ENCODE measurements around the gene AMPD3. TPM values are rescaled to one million over a fixed set of nuclear protein-coding genes. Genes with fewer than 3 reads are reported as not detected.

The AMPD3 gene
- polyA plus RNA-seq, 1 experiment = 11.1 TPM

DNA sequence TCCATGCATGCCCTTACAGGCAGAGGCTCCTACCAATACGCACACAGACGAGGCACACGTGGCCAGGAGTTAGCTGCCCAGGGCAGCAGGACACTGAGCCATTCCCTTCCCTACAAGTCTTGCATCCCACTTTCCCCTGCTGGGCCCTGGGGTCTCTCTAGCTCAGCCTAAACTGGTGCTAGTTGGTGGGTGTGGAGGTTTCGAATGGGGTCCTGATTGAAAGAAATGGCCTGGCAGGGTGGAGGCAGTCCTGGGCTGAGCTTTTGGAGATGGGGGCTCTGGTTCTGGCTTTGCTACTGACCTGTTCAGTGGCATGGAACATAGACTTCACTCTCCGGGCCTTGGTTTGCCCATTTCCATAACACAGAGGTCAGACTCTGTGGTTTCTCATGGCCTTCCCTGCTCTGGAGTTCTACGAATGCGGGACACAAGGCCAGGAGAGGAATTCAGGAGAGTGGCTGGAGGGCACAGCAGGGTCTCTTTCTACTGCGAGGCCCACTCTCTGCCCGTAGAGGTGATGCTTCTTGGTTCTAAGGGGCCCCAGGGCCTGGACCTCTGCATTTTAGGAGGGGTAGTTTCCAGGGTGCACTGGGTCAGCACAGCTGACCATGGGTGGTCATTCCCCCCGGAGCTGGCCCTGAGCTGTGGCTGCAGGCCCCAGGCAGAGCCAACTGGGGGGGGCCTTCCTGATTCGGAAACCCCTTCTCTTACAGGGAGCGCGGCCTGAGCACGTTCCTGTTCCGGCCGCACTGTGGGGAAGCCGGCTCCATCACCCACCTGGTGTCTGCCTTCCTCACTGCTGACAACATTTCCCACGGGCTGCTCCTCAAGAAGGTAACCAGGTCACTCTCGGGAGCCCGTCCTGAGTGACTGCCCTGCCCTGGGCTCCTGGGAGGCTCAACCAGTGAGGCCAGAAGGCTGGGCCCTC lies 46.0 kb downstream of the AMPD3 start:
- ChIA-PET POLR2A (no interaction called here), CTCF (interaction anchor here (1.0 kb wide), 1 partner anchor 13 kb away, joined by 4 read pairs; no protein-coding TSS in a partner anchor)
- no peaks in the 10 kb centered on the region for H3K27me3 ChIP-seq (ENCODE audit: control insufficient read depth, insufficient read depth, low read length)
- H3K36me3 ChIP-seq (ENCODE audit: control insufficient read depth, insufficient read depth, low read length) = peaks cover 39% of the 10 kb centered on the region
- no peak for DNase-seq (ENCODE audit: low read depth)
- TF ChIP-seq, protein P1, sequence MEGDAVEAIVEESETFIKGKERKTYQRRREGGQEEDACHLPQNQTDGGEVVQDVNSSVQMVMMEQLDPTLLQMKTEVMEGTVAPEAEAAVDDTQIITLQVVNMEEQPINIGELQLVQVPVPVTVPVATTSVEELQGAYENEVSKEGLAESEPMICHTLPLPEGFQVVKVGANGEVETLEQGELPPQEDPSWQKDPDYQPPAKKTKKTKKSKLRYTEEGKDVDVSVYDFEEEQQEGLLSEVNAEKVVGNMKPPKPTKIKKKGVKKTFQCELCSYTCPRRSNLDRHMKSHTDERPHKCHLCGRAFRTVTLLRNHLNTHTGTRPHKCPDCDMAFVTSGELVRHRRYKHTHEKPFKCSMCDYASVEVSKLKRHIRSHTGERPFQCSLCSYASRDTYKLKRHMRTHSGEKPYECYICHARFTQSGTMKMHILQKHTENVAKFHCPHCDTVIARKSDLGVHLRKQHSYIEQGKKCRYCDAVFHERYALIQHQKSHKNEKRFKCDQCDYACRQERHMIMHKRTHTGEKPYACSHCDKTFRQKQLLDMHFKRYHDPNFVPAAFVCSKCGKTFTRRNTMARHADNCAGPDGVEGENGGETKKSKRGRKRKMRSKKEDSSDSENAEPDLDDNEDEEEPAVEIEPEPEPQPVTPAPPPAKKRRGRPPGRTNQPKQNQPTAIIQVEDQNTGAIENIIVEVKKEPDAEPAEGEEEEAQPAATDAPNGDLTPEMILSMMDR (IDR thresholded peaks at IDR 0.05; ENCODE audit: insufficient read depth, low read depth, low read length) = no peak
- H3K4me3 ChIP-seq (ENCODE audit: low read depth, low read length) = no peak overlapping the region

DNA sequence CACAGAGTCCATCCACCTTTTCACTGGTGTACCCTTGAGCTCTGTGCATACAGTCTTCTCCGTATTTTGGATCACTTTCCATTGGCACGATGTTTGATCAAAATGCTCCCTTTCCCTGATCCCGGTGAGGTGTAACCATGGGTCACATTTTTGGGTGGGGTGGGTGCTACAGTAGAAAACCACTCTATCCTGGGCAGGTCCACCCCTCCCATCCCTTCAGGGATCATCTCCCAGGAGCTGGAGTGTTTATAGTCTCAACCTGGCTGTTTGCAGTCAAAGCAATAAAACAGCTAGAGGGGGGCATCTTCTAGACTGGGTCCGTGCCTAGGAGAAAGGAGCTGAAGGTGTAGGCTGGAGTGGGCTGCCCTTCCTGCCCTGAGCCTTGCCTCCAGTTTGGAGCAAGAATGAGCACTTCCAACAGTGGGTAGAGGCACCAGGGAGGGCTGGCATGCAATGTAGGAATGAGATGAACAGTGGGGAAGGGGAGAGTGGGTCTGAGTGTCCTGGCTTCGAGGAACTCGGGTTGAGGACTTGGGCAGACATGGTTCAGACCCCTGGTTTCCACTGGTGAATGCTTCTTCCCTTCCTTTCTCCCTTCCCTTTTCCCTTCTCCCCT lies 47.1 kb downstream of the AMPD3 start:
- ChIA-PET POLR2A (no interaction called here), CTCF (interaction anchor here (1.0 to 1.4 kb wide), 2 partner anchors 10 to 14 kb away, joined by 4 to 5 read pairs; no protein-coding TSS in a partner anchor)
- H3K27me3 ChIP-seq (ENCODE audit: control insufficient read depth, insufficient read depth, low read length) = no peaks in the 10 kb centered on the region
- DNase-seq (ENCODE audit: low read depth) = no peak
- TF ChIP-seq, protein P1 (IDR thresholded peaks at IDR 0.05; ENCODE audit: insufficient read depth, low read depth, low read length) = no peak
- H3K36me3 ChIP-seq (ENCODE audit: control insufficient read depth, insufficient read depth, low read length) = peaks cover 30% of the 10 kb centered on the region
- H3K4me3 ChIP-seq (ENCODE audit: low read depth, low read length) = no peak overlapping the region

DNA sequence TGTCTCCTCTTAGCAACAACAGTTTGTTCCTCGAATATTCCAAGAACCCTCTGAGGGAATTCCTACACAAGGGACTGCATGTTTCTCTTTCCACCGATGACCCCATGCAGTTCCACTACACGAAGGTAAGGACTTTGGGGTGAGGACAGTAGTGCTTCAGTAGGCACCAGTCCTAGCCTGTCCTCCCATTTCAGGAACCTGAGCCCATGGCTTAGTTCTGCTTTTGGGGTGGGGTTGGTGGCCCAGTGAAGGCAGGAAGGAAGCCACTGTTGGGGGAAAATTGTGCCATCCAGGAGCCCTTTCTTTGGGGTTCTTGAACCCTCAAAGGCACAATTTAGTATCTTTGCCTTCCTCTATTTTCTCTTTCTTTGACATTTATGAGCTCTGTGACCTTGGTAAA lies 47.7 kb downstream of the AMPD3 start:
- no peak for DNase-seq (ENCODE audit: low read depth)
- TF ChIP-seq, protein P1 (IDR thresholded peaks at IDR 0.05; ENCODE audit: insufficient read depth, low read depth, low read length) = no peak
- ChIA-PET POLR2A (no interaction called here), CTCF (interaction anchor here (1.0 to 1.4 kb wide), 3 partner anchors 9 to 51 kb away, joined by 3 to 8 read pairs (median 5); no protein-coding TSS in a partner anchor)
- Histone ChIP-seq H3K27me3 (ENCODE audit: control insufficient read depth, insufficient read depth, low read length) (no peaks in the 10 kb centered on the region), H3K36me3 (ENCODE audit: control insufficient read depth, insufficient read depth, low read length) (peaks cover 27% of the 10 kb centered on the region), H3K4me3 (ENCODE audit: low read depth, low read length) (no peak overlapping the region)

DNA sequence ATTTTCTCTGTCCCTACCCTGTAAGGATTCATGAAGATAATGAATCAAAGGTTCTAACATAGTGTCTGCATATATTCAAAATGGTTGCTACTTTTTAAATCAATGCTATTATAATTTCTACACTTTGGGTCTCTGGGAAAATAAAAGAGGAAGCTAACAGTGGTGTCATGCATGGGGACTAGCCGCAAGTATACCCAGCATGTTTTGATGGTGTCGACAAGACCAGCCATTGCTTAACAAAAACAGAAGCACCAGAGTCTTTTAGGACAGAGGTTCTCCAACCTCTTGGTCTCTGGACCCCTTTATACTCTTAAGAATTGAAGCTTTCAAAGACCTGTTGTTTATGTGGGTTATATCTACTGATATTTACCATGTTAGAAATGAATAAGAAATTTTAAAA lies 48.2 kb downstream of the AMPD3 start:
- POLR2A ChIA-PET = no interaction called here
- Histone ChIP-seq H3K4me3 (ENCODE audit: low read depth, low read length) (no peak overlapping the region), H3K36me3 (ENCODE audit: control insufficient read depth, insufficient read depth, low read length) (peaks cover 24% of the 10 kb centered on the region), H3K27me3 (ENCODE audit: control insufficient read depth, insufficient read depth, low read length) (no peaks in the 10 kb centered on the region)
- CTCF ChIA-PET = interaction anchor here (0.6 to 1.4 kb wide), 5 partner anchors 9 to 617 kb away, joined by 3 to 8 read pairs (median 4); no protein-coding TSS in a partner anchor
- no peak for DNase-seq (ENCODE audit: low read depth)
- TF ChIP-seq, protein P1 (IDR thresholded peaks at IDR 0.05; ENCODE audit: insufficient read depth, low read depth, low read length) = no peak
